Measurements from ENCODE around the gene BRD1. TPM values are rescaled to one million over a fixed set of nuclear protein-coding genes. Genes with fewer than 3 reads are reported as not detected.

The BRD1 gene
- total RNA-seq, 3 donors from 2014 or later (not counting 1 experiment from before 2014, with no cell fraction given) = 126 to 154 (median 132) TPM

DNA sequence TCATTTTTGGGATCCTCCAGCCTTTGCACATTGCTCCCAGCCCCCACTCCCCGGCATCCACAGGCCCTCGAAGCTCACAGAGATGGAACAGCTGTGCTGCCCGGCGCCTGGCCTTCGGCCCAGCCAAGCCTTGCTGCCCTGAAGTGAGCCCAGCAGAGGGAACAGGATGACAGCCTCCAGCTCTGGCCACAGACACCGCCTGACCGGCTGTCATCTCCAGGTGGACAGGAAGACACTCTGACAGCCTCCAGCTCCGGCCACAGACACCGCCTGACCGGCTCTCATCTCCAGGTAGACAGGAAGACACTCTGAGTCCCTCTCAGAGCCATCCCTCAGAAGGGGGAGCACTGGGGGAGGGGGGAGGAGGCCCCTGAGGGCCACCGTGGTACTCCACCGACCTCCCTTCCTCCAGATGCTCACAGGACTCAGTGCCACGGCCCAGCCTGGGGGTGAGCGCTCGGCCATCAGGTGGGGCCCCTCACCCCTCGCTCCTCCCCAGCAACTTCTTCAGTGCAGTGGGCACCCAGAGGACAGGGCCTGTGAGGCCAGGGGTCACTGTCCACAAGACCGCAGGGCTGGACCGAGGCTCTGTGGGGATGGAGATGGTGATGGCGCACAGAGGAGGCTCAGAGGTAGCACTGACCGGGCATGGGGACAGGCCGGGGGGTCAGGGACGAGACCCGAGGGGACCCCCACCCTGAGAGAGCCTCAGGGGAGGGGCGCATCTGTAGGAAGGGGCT, 58.6 kb downstream of the BRD1 start:
- H3K4me3 ChIP-seq (ENCODE audit: low read length) = no peak overlapping the region
- TF ChIP-seq, protein P1, sequence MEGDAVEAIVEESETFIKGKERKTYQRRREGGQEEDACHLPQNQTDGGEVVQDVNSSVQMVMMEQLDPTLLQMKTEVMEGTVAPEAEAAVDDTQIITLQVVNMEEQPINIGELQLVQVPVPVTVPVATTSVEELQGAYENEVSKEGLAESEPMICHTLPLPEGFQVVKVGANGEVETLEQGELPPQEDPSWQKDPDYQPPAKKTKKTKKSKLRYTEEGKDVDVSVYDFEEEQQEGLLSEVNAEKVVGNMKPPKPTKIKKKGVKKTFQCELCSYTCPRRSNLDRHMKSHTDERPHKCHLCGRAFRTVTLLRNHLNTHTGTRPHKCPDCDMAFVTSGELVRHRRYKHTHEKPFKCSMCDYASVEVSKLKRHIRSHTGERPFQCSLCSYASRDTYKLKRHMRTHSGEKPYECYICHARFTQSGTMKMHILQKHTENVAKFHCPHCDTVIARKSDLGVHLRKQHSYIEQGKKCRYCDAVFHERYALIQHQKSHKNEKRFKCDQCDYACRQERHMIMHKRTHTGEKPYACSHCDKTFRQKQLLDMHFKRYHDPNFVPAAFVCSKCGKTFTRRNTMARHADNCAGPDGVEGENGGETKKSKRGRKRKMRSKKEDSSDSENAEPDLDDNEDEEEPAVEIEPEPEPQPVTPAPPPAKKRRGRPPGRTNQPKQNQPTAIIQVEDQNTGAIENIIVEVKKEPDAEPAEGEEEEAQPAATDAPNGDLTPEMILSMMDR (IDR thresholded peaks at IDR 0.05) = no peak
- ATAC-seq (no peak), DNase-seq (no peak)
- Mint-ChIP-seq H3K4me1 (peaks cover 0 to 5% of the 10 kb centered on the region in 2 donors), H3K27ac (no peak overlapping the region), H3K9me3 (peaks cover 3 to 6% of the 10 kb centered on the region in 2 donors), H3K4me3 (no peak overlapping the region), H3K27me3 (ENCODE audit: low read depth in 2 of 2) (no peaks in the 10 kb centered on the region), H3K36me3 (peaks cover 7% of the 10 kb centered on the region)
- peaks cover 9% of the 10 kb centered on the region for H3K9me3 ChIP-seq (ENCODE audit: control insufficient read depth, insufficient read depth, low read length)
- intact Hi-C loops (cut with micrococcal nuclease) = no loop called here
- H3K27me3 ChIP-seq (ENCODE audit: control insufficient read depth, insufficient read depth, low read length) = no peaks in the 10 kb centered on the region
- H3K36me3 ChIP-seq (ENCODE audit: control insufficient read depth, insufficient read depth, low read length) = peaks cover 7% of the 10 kb centered on the region
- H3K4me1 ChIP-seq (ENCODE audit: control insufficient read depth, insufficient read depth, low read length) = no peaks in the 10 kb centered on the region
- no peak overlapping the region for H3K27ac ChIP-seq (ENCODE audit: low read length)
- 90% methylated on average over 24 of the region's 24 CpGs for WGBS (ENCODE audit: insufficient coverage)

- no peak for ATAC-seq
- peaks cover 0 to 5% of the 10 kb centered on the region in 2 donors for H3K4me1 Mint-ChIP-seq
- no peak for DNase-seq
- TF ChIP-seq, protein P1 (IDR thresholded peaks at IDR 0.05) = no peak
- H3K36me3 Mint-ChIP-seq = peaks cover 7% of the 10 kb centered on the region
- Histone ChIP-seq H3K4me1 (ENCODE audit: control insufficient read depth, insufficient read depth, low read length) (no peaks in the 10 kb centered on the region), H3K27ac (ENCODE audit: low read length) (no peak overlapping the region), H3K4me3 (ENCODE audit: low read length) (no peak overlapping the region), H3K27me3 (ENCODE audit: control insufficient read depth, insufficient read depth, low read length) (no peaks in the 10 kb centered on the region), H3K9me3 (ENCODE audit: control insufficient read depth, insufficient read depth, low read length) (peaks cover 9% of the 10 kb centered on the region), H3K36me3 (ENCODE audit: control insufficient read depth, insufficient read depth, low read length) (no peaks in the 10 kb centered on the region)
- intact Hi-C loops (cut with micrococcal nuclease) = no loop called here
- no peak overlapping the region for H3K27ac Mint-ChIP-seq
- H3K27me3 Mint-ChIP-seq (ENCODE audit: low read depth in 2 of 2) = no peaks in the 10 kb centered on the region
- H3K9me3 Mint-ChIP-seq = peaks cover 3 to 6% of the 10 kb centered on the region in 2 donors
- WGBS (ENCODE audit: insufficient coverage) = 96% methylated on average over 16 of the region's 18 CpGs
- H3K4me3 Mint-ChIP-seq = no peak overlapping the region
Measured at GRCh38 chr22:49768077-49768910, 59.4 kb downstream of the BRD1 start.

DNA sequence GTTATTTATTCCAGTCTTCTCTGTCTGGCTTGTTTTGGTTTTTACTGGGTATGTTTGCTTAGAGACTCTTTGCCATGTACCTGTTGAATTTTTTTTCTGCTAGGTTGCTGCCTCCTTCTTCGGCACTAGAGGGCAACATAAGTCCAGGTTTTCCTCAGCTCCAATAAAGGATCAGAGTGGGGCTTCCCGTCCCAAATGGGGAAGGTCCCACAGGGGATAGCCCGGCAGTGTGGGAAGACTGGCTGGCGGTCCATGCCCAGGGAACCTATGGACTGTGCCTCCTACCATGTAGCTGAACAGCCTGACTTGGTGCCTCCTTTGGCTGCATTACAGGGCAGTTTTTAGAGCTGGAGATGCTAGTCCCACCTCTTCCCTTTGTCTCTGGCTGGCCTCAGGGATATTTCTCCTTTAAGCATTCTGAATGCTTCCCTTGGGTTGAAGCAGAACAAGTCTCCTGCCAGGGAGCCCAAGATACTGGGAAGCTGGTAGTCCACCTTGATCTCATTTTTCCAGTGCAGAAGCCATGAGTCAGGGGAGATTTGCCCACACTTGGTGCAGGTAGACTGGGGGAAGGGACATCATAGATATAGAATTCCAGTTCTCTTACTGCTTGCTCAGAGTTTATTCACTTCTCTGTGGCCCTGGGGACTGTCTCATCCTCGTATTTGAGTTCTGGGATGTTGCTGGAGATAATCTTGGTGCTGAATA, 60.2 kb downstream of the BRD1 start:
- TF ChIP-seq, protein P1 (IDR thresholded peaks at IDR 0.05) = peak; percentile 50
- 40% methylated on average over 5 of the region's 5 CpGs for WGBS (ENCODE audit: insufficient coverage)

More for the DNA sequence above, 60.2 kb downstream of the BRD1 start:
- Histone ChIP-seq H3K4me1 (ENCODE audit: control insufficient read depth, insufficient read depth, low read length) (no peaks in the 10 kb centered on the region), H3K27me3 (ENCODE audit: control insufficient read depth, insufficient read depth, low read length) (no peaks in the 10 kb centered on the region), H3K9me3 (ENCODE audit: control insufficient read depth, insufficient read depth, low read length) (peaks cover 9% of the 10 kb centered on the region), H3K27ac (ENCODE audit: low read length) (no peak overlapping the region), H3K4me3 (ENCODE audit: low read length) (no peak overlapping the region), H3K36me3 (ENCODE audit: control insufficient read depth, insufficient read depth, low read length) (no peaks in the 10 kb centered on the region)
- peak; percentile 15 to 71 for DNase-seq
- Mint-ChIP-seq H3K36me3 (peaks cover 7% of the 10 kb centered on the region), H3K27me3 (ENCODE audit: low read depth in 2 of 2) (no peaks in the 10 kb centered on the region), H3K4me1 (peaks cover 0 to 5% of the 10 kb centered on the region in 2 donors), H3K4me3 (no peak overlapping the region), H3K27ac (no peak overlapping the region), H3K9me3 (peaks cover 3 to 6% of the 10 kb centered on the region in 2 donors)
- ATAC-seq = peak; percentile 47 to 70 (median 53)
- intact Hi-C loops (cut with micrococcal nuclease) = loop anchor here (1.0 kb wide), 2 partner anchors 151 to 263 kb away; partner anchors contain the start of genes ALG12 and CRELD2

All from natural killer cell (primary cell).